OCI-LY7 (cell line): Measurements from ENCODE around the gene SORCS1. TPM values are rescaled to one million over a fixed set of nuclear protein-coding genes. Genes with fewer than 3 reads are reported as not detected.
"Not testable (repeated sequence)": the region's sequence is repeated elsewhere in the genome, so short reads cannot be mapped to it uniquely, and the experiment has no call there.

Source experiments
- BruUV-seq: library from RNA; stranded (reverse); fragments of 400-500 nt; replicated peaks from 2 replicates; lab custom pipeline; 2021; lab: Mats Ljungman, UMichigan
- CTCF ChIA-PET: fragments of 300-600 bp; sonication (Branson Sonifier 250); formaldehyde crosslinking; loops from one replicate; lab custom pipeline; 2022; ENCODE audit warnings: antibody characterized with exemption; ENCODE audit not compliant: unreplicated experiment; lab: Charles Lee
- POLR2A ChIA-PET: fragments of 300-600 bp; sonication (Branson Sonifier 250); formaldehyde crosslinking; loops from one replicate; lab custom pipeline; 2022; ENCODE audit warnings: antibody characterized with exemption; lab: Charles Lee
- DNase-seq: peaks from one replicate; pipeline ENCODE4 v3.0.0-alpha.2; 2015; ENCODE audit warnings: low spot score
- H2AFZ ChIP-seq: fragments of 200-600 bp; sonication (generic), shearing (Covaris generic); 2 replicates; pipeline ENCODE4 v1.6.1; 2014; ENCODE audit warnings: mild to moderate bottlenecking, antibody characterized with exemption, low read length, moderate library complexity
- H3K27ac ChIP-seq: fragments of 200-600 bp; sonication (generic); 2 replicates; pipeline ENCODE4 v1.5.1; 2014; ENCODE audit warnings: mixed run types, low read depth, mild to moderate bottlenecking, moderate library complexity, low read length, inconsistent platforms; ENCODE audit not compliant: poor library complexity, severe bottlenecking
- H3K36me3 ChIP-seq: fragments of 200-600 bp; sonication (generic); 2 replicates; pipeline ENCODE4 v1.6.1; 2014; ENCODE audit warnings: mild to moderate bottlenecking, antibody characterized with exemption, low read length, moderate library complexity, mixed read lengths; ENCODE audit not compliant: insufficient read depth
- H3K4me1 ChIP-seq: fragments of 200-600 bp; sonication (generic); 2 replicates; pipeline ENCODE4 v1.5.1; 2014; ENCODE audit warnings: mild to moderate bottlenecking, low read length; ENCODE audit not compliant: insufficient read depth, poor library complexity, severe bottlenecking
- H3K4me2 ChIP-seq: fragments of 200-600 bp; sonication (generic); 2 replicates; pipeline ENCODE4 v1.6.1; 2014; ENCODE audit warnings: mild to moderate bottlenecking, low read length
- H3K4me3 ChIP-seq: fragments of 200-600 bp; sonication (generic); 2 replicates; pipeline ENCODE4 v1.5.1; 2014; ENCODE audit warnings: mild to moderate bottlenecking, low read depth, low read length; ENCODE audit not compliant: poor library complexity, severe bottlenecking
- H3K79me2 ChIP-seq: fragments of 200-600 bp; sonication (generic); 2 replicates; pipeline ENCODE4 v1.6.1; 2016; ENCODE audit warnings: low read depth, mild to moderate bottlenecking, low read length, moderate library complexity, mixed read lengths; ENCODE audit not compliant: insufficient read depth
- H3K9me2 ChIP-seq: fragments of 200-600 bp; sonication (generic); 2 replicates; pipeline ENCODE4 v1.6.1; 2016; ENCODE audit warnings: mild to moderate bottlenecking, low read length, mixed read lengths; ENCODE audit not compliant: insufficient read depth
- H3K9me3 ChIP-seq: fragments of 200-600 bp; sonication (generic); 2 replicates; pipeline ENCODE4 v1.6.1; 2014; ENCODE audit warnings: mild to moderate bottlenecking, mixed run types, low read length, mixed read lengths
- H4K20me1 ChIP-seq: fragments of 200-600 bp; sonication (generic); 2 replicates; pipeline ENCODE4 v1.6.1; 2014; ENCODE audit warnings: mild to moderate bottlenecking, antibody characterized with exemption, low read length, moderate library complexity, mixed read lengths; ENCODE audit not compliant: insufficient read depth
- CTCF ChIP-seq: fragments of 200-600 bp; sonication (generic); conservative IDR thresholded peaks from 2 replicates; pipeline ENCODE4 v1.5.1; 2014; ENCODE audit warnings: mild to moderate bottlenecking, antibody characterized with exemption, low read length, moderate library complexity, mixed read lengths
- EZH2phosphoT487 ChIP-seq: fragments of 200-600 bp; sonication (generic); IDR thresholded peaks from 2 replicates; pipeline ENCODE4 v1.6.1; 2018; ENCODE audit warnings: low read depth, borderline replicate concordance, mild to moderate bottlenecking, mixed run types, antibody characterized with exemption, low read length, moderate library complexity, mixed read lengths
- intact Hi-C: fragments of 100-400 bp; cut with micrococcal nuclease; formaldehyde crosslinking; loops from one replicate; pipeline ENCODE4 v1.10.0; 2022; ENCODE audit not compliant: unreplicated experiment
- total RNA-seq, 2 experiments: library from RNA; depleted of rRNA in 1 of 2; stranded (reverse); fragments of >200 nt in 1 of 2; shearing (Covaris generic) in 1 of 2; gene quantifications; 2 replicates each; pipeline ENCODE4 v1.2.3, GENCODE V29; 2014 to 2022

The SORCS1 gene
- total RNA-seq, 2 experiments from 2014 or later: not detected

- Histone ChIP-seq H3K27ac (no peak overlapping the region), H3K36me3 (no peaks in the 10 kb centered on the region), H3K79me2 (no peaks in the 10 kb centered on the region), H3K4me2 (no peak overlapping the region), H3K9me2 (no peaks in the 10 kb centered on the region), H3K4me1 (no peaks in the 10 kb centered on the region), H2AFZ (no peak overlapping the region), H3K9me3 (no peaks in the 10 kb centered on the region), H3K4me3 (no peak overlapping the region), H4K20me1 (no peaks in the 10 kb centered on the region)
- intact Hi-C loops: no loop called here
- ChIA-PET POLR2A (interaction anchor here (0.5 to 0.9 kb wide), 2 partner anchors 304 to 742 kb away, joined by 3 read pairs; no protein-coding TSS in a partner anchor), CTCF (no interaction called here)
- TF ChIP-seq CTCF (no peak), EZH2phosphoT487 (no peak)
- no TSS peak for BruUV-seq
- no peak for DNase-seq
Observed at GRCh38 chr10:107031931-107032699, 132.4 kb downstream of the SORCS1 start.

- BruUV-seq: no TSS peak
- Histone ChIP-seq H3K9me3 (no peaks in the 10 kb centered on the region), H3K4me3 (no peak overlapping the region), H2AFZ (no peak overlapping the region), H4K20me1 (no peaks in the 10 kb centered on the region), H3K9me2 (no peaks in the 10 kb centered on the region), H3K4me2 (no peak overlapping the region), H3K79me2 (no peaks in the 10 kb centered on the region), H3K27ac (no peak overlapping the region), H3K36me3 (no peaks in the 10 kb centered on the region), H3K4me1 (no peaks in the 10 kb centered on the region)
- no peak for DNase-seq
- POLR2A ChIA-PET: no interaction called here
- TF ChIP-seq CTCF (no peak), EZH2phosphoT487 (no peak)
- CTCF ChIA-PET: no interaction called here
- intact Hi-C loops: no loop called here
Observed at GRCh38 chr10:107028236-107028635, 136.3 kb downstream of the SORCS1 start.

- intact Hi-C loops: no loop called here
- no peak overlapping the region for H3K27ac ChIP-seq
- no peaks in the 10 kb centered on the region for H3K4me1 ChIP-seq
- no peaks in the 10 kb centered on the region for H4K20me1 ChIP-seq
- H3K4me2 ChIP-seq: no peak overlapping the region
- H3K79me2 ChIP-seq: no peaks in the 10 kb centered on the region
- DNase-seq: no peak
- CTCF ChIA-PET: no interaction called here
- no peaks in the 10 kb centered on the region for H3K9me2 ChIP-seq
- H3K9me3 ChIP-seq: no peaks in the 10 kb centered on the region
- H3K4me3 ChIP-seq: no peak overlapping the region
- no TSS peak for BruUV-seq
- no peak overlapping the region for H2AFZ ChIP-seq
- H3K36me3 ChIP-seq: no peaks in the 10 kb centered on the region
- TF ChIP-seq EZH2phosphoT487: no peak
- no peak for TF ChIP-seq CTCF
- POLR2A ChIA-PET: interaction anchor here (1.2 kb wide), 1 partner anchor 9 kb away, joined by 5 read pairs; no protein-coding TSS in a partner anchor
Observed at GRCh38 chr10:107025676-107026075, 138.8 kb downstream of the SORCS1 start.

GRCh38 chr10:107024033-107024432, 140.5 kb downstream of the SORCS1 start:
- H3K36me3 ChIP-seq, H3K79me2 ChIP-seq, DNase-seq, H3K4me1 ChIP-seq, H3K4me3 ChIP-seq, CTCF ChIA-PET, BruUV-seq, H3K4me2 ChIP-seq, intact Hi-C loops, H2AFZ ChIP-seq, H3K9me2 ChIP-seq, H3K9me3 ChIP-seq, H4K20me1 ChIP-seq, H3K27ac ChIP-seq: not testable (repeated sequence)
- POLR2A ChIA-PET: interaction anchor here (1.4 kb wide), 1 partner anchor 14 kb away, joined by 8 read pairs; no protein-coding TSS in a partner anchor
